Measurements from ENCODE around the gene FERMT3. TPM values are rescaled to one million over a fixed set of nuclear protein-coding genes. Genes with fewer than 3 reads are reported as not detected.
A peak's percentile ranks its signal among the peaks of the same experiment; 100 is the strongest.

The FERMT3 gene
- total RNA-seq, 1 donor from 2014 or later, result 24.3 TPM

- no peaks in the 10 kb centered on the region for H3K36me3 ChIP-seq
- H3K4me3 ChIP-seq, result peak within 1 kb of the TSS; percentile 62 to 85
- TF ChIP-seq POLR2AphosphoS5 (IDR thresholded peaks at IDR 0.05; ENCODE audit: insufficient read depth in 1 of 2, low read depth in 1 of 2) (peak; percentile 86 to 94), POLR2A (IDR thresholded peaks at IDR 0.05) (peak in 1 of 2 donors; percentile 26), CTCF (IDR thresholded peaks at IDR 0.05) (no peak)
- H3K27me3 ChIP-seq, result no peaks in the 10 kb centered on the region
- intact Hi-C loops (cut with DNase I), result no loop called here
- peak in 1 of 2 donors; percentile 91 for DNase-seq (ENCODE audit: extremely low spot score in 2 of 2)
- H3K9me3 ChIP-seq, result no peaks in the 10 kb centered on the region
- peak within 1 kb of the TSS; percentile 97 for H3K27ac ChIP-seq
- H3K4me1 ChIP-seq, result peaks cover 72% of the 10 kb centered on the region
Observed at GRCh38 chr11:64230171-64230984, 23.9 kb downstream of the FERMT3 start, which contains the start of gene DNAJC4. TSS of gene DNAJC4 (plus strand) at chr11:64230548. CDS start at chr11:64230855, 307 bp downstream.

- intact Hi-C loops (cut with DNase I), result no loop called here
- peak overlapping the region; percentile 62 to 85 for H3K4me3 ChIP-seq
- H3K4me1 ChIP-seq, result peaks cover 74% of the 10 kb centered on the region
- TF ChIP-seq POLR2AphosphoS5 (IDR thresholded peaks at IDR 0.05; ENCODE audit: insufficient read depth in 1 of 2, low read depth in 1 of 2), result no peak
- TF ChIP-seq CTCF (IDR thresholded peaks at IDR 0.05), result no peak
- no peak for TF ChIP-seq POLR2A (IDR thresholded peaks at IDR 0.05)
- no peaks in the 10 kb centered on the region for H3K27me3 ChIP-seq
- H3K27ac ChIP-seq, result peak overlapping the region; percentile 97
- no peak for DNase-seq (ENCODE audit: extremely low spot score in 2 of 2)
- H3K36me3 ChIP-seq, result no peaks in the 10 kb centered on the region
- H3K9me3 ChIP-seq, result no peaks in the 10 kb centered on the region
Observed at GRCh38 chr11:64230985-64231365, 24.5 kb downstream of the FERMT3 start.

- Histone ChIP-seq H3K9me3 (no peaks in the 10 kb centered on the region), H3K27ac (no peak overlapping the region), H3K27me3 (no peaks in the 10 kb centered on the region), H3K36me3 (no peaks in the 10 kb centered on the region), H3K4me1 (peaks cover 72% of the 10 kb centered on the region), H3K4me3 (peak overlapping the region in 1 of 2 donors; percentile 62)
- TF ChIP-seq POLR2A (IDR thresholded peaks at IDR 0.05) (no peak), POLR2AphosphoS5 (IDR thresholded peaks at IDR 0.05; ENCODE audit: insufficient read depth in 1 of 2, low read depth in 1 of 2) (no peak), CTCF (IDR thresholded peaks at IDR 0.05) (no peak)
- no peak for DNase-seq (ENCODE audit: extremely low spot score in 2 of 2)
- intact Hi-C loops (cut with DNase I), result no loop called here
Observed at GRCh38 chr11:64231546-64231945, 25.0 kb downstream of the FERMT3 start.

GRCh38 chr11:64232182-64232966, 25.9 kb downstream of the FERMT3 start:
- TF ChIP-seq POLR2A (IDR thresholded peaks at IDR 0.05), result no peak
- no peak for TF ChIP-seq POLR2AphosphoS5 (IDR thresholded peaks at IDR 0.05; ENCODE audit: insufficient read depth in 1 of 2, low read depth in 1 of 2)
- TF ChIP-seq CTCF (IDR thresholded peaks at IDR 0.05), result no peak
- Histone ChIP-seq H3K9me3 (no peaks in the 10 kb centered on the region), H3K4me3 (no peak overlapping the region), H3K27me3 (no peaks in the 10 kb centered on the region), H3K4me1 (peaks cover 67% of the 10 kb centered on the region), H3K36me3 (peaks cover 0 to 4% of the 10 kb centered on the region in 2 donors), H3K27ac (no peak overlapping the region)
- no peak for DNase-seq (ENCODE audit: extremely low spot score in 2 of 2)
- intact Hi-C loops (cut with DNase I), result no loop called here
